HL-60 (cell line): Measurements from ENCODE around the gene NEK1.

Source experiments
- DNase-seq, 2 experiments: peaks; one replicate each; pipeline ENCODE4 v3.0.0-alpha.2; 2010 to 2020; ENCODE audit warnings: low read depth in 1 of 2, low spot score in 1 of 2
- H3K27ac ChIP-seq: fragments of 250-450 bp; sonication (Bioruptor Pico); replicated peaks from 2 replicates; pipeline ENCODE4 v1.5.1; 2020; ENCODE audit warnings: mild to moderate bottlenecking, moderate library complexity
- H3K27me3 ChIP-seq: fragments of 250-450 bp; sonication (Bioruptor Pico); 2 replicates; pipeline ENCODE4 v1.5.1; 2021; ENCODE audit warnings: mild to moderate bottlenecking, moderate library complexity; ENCODE audit not compliant: insufficient read depth, poor library complexity, severe bottlenecking
- H3K4me3 ChIP-seq: replicated peaks from 2 replicates; pipeline ENCODE4 v1.5.1; 2011; ENCODE audit warnings: mild to moderate bottlenecking, control low read depth, low read length; ENCODE audit not compliant: insufficient read depth
- CTCF ChIP-seq: IDR thresholded peaks from one replicate; pipeline ENCODE4 v1.5.1; 2011; ENCODE audit warnings: low read length, control low read depth, inconsistent platforms; ENCODE audit not compliant: insufficient read depth
- GABPA ChIP-seq: IDR thresholded peaks from 2 replicates; pipeline ENCODE4 v1.6.1; 2012; ENCODE audit warnings: low read depth
- POLR2AphosphoS5 ChIP-seq: IDR thresholded peaks from 2 replicates; pipeline ENCODE4 v1.6.1; 2012; ENCODE audit warnings: low read depth
- REST ChIP-seq: IDR thresholded peaks from 2 replicates; pipeline ENCODE4 v1.6.1; 2012; ENCODE audit warnings: low read depth; ENCODE audit not compliant: insufficient replicate concordance
- SPI1 ChIP-seq: IDR thresholded peaks from 2 replicates; pipeline ENCODE4 v1.6.1; 2012; ENCODE audit warnings: low read depth, mild to moderate bottlenecking, borderline replicate concordance

The NEK1 gene

GRCh38 chr4:169359961-169360360 lies 252.4 kb downstream of the NEK1 start:
- no peak for DNase-seq
- H3K27ac ChIP-seq = no peak overlapping the region
- H3K27me3 ChIP-seq = no peaks in the 10 kb centered on the region
- H3K4me3 ChIP-seq = no peak overlapping the region
- no peak for TF ChIP-seq CTCF
- no peak for TF ChIP-seq REST
- TF ChIP-seq POLR2AphosphoS5 = no peak
- TF ChIP-seq GABPA = no peak
- no peak for TF ChIP-seq SPI1

- H3K27ac ChIP-seq = no peak overlapping the region
- TF ChIP-seq CTCF = no peak
- TF ChIP-seq SPI1 = no peak
- no peak for TF ChIP-seq REST
- TF ChIP-seq POLR2AphosphoS5 = no peak
- TF ChIP-seq GABPA = no peak
- DNase-seq = no peak
- no peaks in the 10 kb centered on the region for H3K27me3 ChIP-seq
- no peak overlapping the region for H3K4me3 ChIP-seq
Measured at GRCh38 chr4:169352360-169352759, 260.0 kb downstream of the NEK1 start.

GRCh38 chr4:169351872-169352271 lies 260.5 kb downstream of the NEK1 start:
- Histone ChIP-seq H3K27ac (no peak overlapping the region), H3K4me3 (no peak overlapping the region), H3K27me3 (no peaks in the 10 kb centered on the region)
- TF ChIP-seq GABPA (no peak), POLR2AphosphoS5 (no peak), REST (no peak), CTCF (no peak), SPI1 (no peak)
- DNase-seq = no peak
